ENCODE data around the gene ERI3.

- no peak for TF ChIP-seq CTCF (IDR thresholded peaks at IDR 0.05)
- no peak for TF ChIP-seq POLR2AphosphoS5 (IDR thresholded peaks at IDR 0.05; ENCODE audit: low read depth, low read length)
- TF ChIP-seq REST (IDR thresholded peaks at IDR 0.05; ENCODE audit: insufficient read depth in 1 of 2, low read depth in 2 of 2, low read length in 1 of 2), result no peak
- TF ChIP-seq TCF7L2 (IDR thresholded peaks at IDR 0.05; ENCODE audit: low read depth, low read length), result no peak
- no peak for TF ChIP-seq SIN3A (IDR thresholded peaks at IDR 0.05; ENCODE audit: borderline replicate concordance, insufficient read depth, low read depth, low read length)
Observed at GRCh38 chr1:44313265-44313918, 41.7 kb downstream of the ERI3 start.
